ENCODE data around the gene LRP1. TPM values are rescaled to one million over a fixed set of nuclear protein-coding genes. Genes with fewer than 3 reads are reported as not detected.

LRP1 gene
- total RNA-seq, 2 donors from 2014 or later: 107 to 123 TPM

DNA sequence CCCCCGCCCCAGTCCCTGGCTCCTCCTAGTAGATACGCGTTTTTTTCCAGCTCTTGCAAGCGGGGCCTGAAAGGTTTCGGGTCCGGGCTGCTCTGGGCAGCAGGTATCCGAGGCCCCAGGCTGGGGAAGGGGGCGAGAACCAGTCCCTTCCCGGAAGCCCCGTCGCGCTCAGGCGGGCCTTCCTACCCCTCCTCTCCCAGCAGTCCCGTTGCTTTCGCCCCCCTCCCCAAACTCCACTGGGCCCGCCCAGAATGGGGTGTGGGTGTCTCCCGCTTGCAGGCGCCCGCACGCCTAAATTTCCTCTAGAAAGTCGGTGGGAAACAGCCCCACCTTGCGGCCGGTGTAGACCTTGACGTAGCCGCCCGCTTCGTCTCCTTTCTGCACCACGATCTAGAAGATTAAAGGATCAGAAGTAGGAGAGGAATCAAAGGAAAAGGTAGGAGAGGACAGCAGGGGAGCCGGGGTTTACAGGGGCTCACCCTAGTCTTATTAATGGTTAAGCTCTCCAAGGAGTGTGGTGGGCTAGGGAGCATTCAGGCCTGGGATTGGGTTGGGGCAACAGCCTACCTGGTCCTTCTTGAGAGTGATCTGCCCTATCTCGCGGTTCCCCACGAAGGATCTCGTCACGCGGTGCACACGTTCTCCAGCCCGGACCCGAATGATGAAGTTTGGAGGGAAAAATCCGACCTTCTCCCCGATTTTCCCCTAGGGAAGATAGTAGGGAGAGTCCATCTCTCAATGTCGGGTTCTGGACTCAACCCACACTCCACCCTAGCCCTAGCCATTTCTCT, 115.4 kb downstream of the LRP1 start:
- Histone ChIP-seq H3K27me3 (peaks cover 46% of the 10 kb centered on the region), H3K27ac (no peak overlapping the region), H3K4me1 (peaks cover 30% of the 10 kb centered on the region), H3K9ac (ENCODE audit: low read depth in 2 of 2, low read length in 2 of 2) (peak overlapping the region in 1 of 2 donors; percentile 24), H3K9me3 (no peaks in the 10 kb centered on the region), H3K4me3 (peak overlapping the region; percentile 30), H3K36me3 (no peaks in the 10 kb centered on the region)
- TF ChIP-seq, protein P1, sequence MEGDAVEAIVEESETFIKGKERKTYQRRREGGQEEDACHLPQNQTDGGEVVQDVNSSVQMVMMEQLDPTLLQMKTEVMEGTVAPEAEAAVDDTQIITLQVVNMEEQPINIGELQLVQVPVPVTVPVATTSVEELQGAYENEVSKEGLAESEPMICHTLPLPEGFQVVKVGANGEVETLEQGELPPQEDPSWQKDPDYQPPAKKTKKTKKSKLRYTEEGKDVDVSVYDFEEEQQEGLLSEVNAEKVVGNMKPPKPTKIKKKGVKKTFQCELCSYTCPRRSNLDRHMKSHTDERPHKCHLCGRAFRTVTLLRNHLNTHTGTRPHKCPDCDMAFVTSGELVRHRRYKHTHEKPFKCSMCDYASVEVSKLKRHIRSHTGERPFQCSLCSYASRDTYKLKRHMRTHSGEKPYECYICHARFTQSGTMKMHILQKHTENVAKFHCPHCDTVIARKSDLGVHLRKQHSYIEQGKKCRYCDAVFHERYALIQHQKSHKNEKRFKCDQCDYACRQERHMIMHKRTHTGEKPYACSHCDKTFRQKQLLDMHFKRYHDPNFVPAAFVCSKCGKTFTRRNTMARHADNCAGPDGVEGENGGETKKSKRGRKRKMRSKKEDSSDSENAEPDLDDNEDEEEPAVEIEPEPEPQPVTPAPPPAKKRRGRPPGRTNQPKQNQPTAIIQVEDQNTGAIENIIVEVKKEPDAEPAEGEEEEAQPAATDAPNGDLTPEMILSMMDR (IDR thresholded peaks at IDR 0.05): peak; percentile 80
- peak; percentile 88 for DNase-seq
- intact Hi-C loops (cut with DNase I): no loop called here

DNA sequence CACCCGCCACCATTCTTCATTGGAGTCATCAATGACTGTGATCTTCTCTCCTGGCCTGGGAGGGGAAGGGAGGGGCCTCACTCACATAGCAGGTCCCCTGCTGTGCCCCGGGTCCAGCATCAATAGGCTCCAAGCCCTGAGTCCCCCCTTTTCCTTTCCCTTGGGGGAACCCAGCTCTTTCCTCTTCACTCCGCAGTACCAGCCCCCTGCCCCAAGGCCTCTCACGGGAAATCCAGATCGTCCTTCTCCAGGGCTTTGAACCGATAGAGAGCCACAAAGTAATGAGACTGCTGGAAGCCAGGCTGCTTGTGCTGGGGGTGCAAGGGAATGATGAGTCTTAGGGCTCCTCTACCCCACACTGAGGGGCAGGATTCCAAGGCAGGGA, 116.0 kb downstream of the LRP1 start:
- Histone ChIP-seq H3K9ac (ENCODE audit: low read depth in 2 of 2, low read length in 2 of 2) (peak overlapping the region in 1 of 2 donors; percentile 24), H3K36me3 (no peaks in the 10 kb centered on the region), H3K27ac (no peak overlapping the region), H3K9me3 (no peaks in the 10 kb centered on the region), H3K4me3 (no peak overlapping the region), H3K4me1 (peaks cover 28% of the 10 kb centered on the region), H3K27me3 (peaks cover 42% of the 10 kb centered on the region)
- DNase-seq: no peak
- intact Hi-C loops (cut with DNase I): no loop called here
- TF ChIP-seq, protein P1 (IDR thresholded peaks at IDR 0.05): no peak

DNA sequence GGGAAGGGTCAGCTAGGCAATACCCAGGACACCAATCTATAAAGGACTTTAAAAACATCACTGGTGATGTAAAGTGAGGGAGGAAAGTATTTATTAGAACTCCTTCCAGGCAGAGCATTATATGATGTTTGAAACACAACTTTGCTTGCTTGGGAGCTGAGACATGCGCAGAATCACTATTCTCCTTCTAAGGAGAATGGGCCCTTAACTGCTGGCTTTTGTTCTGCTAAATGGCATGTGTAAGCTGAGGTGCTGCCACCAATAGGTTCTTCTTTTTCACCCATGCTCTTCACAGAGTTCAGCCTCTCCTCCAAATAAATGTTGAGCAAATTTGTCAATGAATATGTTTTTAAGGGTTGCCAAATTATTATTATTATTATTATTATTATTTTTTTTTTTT, 118.8 kb downstream of the LRP1 start:
- Histone ChIP-seq H3K27ac (no peak overlapping the region), H3K36me3 (no peaks in the 10 kb centered on the region), H3K4me3 (no peak overlapping the region), H3K9ac (ENCODE audit: low read depth in 2 of 2, low read length in 2 of 2) (no peak overlapping the region), H3K4me1 (peaks cover 13% of the 10 kb centered on the region), H3K9me3 (no peaks in the 10 kb centered on the region), H3K27me3 (peaks cover 15% of the 10 kb centered on the region)
- no peak for DNase-seq
- intact Hi-C loops (cut with DNase I): no loop called here
- TF ChIP-seq, protein P1 (IDR thresholded peaks at IDR 0.05): no peak

DNA sequence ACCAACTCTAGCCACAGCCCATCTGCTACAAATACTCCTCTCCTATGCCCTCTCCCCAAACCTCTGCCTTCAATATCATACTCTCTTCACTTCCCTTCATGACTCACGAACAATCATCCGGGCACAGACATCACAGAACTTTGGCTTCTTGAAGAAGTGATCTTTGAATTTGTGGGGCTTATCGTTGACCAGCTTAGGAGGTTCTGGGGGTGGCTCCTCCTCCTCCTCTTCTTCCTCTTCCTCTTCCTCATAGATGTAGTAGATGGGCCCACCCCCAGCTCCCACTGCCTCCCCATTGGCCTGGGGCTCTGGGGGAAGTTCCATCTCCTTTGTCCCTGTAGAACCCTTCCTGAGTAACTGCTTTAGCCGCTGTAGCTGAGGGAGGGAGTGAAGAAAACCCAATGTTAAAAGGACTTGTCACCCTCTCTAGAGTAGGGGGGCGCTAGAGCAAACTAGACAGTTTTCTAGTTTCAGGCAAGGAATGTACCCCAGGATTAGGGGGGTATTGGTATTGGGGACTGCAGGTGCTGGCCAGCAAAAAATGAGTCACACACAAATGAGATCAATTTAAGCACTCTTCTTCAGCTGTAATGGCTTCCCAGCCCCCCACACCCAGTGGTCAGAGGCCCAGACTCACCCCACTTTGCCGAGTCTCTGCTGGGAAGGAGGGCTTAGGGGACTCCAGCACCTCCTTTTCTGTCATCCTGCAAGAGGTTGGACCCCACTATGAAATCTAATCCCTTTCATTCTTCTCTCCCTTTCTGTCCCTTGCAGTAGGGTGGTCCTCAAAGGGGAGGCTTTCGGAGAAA, 120.9 kb downstream of the LRP1 start:
- Histone ChIP-seq H3K4me3 (no peak overlapping the region), H3K27me3 (no peaks in the 10 kb centered on the region), H3K27ac (no peak overlapping the region), H3K4me1 (no peaks in the 10 kb centered on the region), H3K9ac (ENCODE audit: low read depth in 2 of 2, low read length in 2 of 2) (no peak overlapping the region), H3K36me3 (no peaks in the 10 kb centered on the region), H3K9me3 (no peaks in the 10 kb centered on the region)
- TF ChIP-seq, protein P1 (IDR thresholded peaks at IDR 0.05): no peak
- no peak for DNase-seq
- intact Hi-C loops (cut with DNase I): no loop called here

DNA sequence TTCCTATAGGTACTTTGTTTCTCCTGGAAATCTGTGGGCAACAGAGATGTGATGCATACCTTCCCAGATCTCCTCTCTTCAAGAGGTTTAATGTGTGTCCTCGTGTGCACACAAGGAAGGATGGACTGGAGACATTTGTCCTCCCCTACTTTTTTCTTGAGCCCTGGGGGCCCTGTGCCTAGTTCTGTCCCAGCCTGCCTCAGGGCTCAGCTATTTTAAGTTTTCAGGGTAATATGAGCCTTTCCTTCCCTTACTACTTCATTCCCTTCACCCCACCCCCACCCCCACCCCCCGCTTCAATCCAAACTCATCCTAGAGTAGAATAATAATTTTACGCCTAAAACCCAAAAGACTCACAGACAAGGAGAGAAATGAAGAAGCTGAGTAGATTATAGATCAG, 122.3 kb downstream of the LRP1 start:
- Histone ChIP-seq H3K36me3 (no peaks in the 10 kb centered on the region), H3K9me3 (no peaks in the 10 kb centered on the region), H3K9ac (ENCODE audit: low read depth in 2 of 2, low read length in 2 of 2) (no peak overlapping the region), H3K27ac (no peak overlapping the region), H3K27me3 (no peaks in the 10 kb centered on the region), H3K4me3 (no peak overlapping the region), H3K4me1 (no peaks in the 10 kb centered on the region)
- TF ChIP-seq, protein P1 (IDR thresholded peaks at IDR 0.05): no peak
- no peak for DNase-seq
- intact Hi-C loops (cut with DNase I): no loop called here
